Activated naive CD8-positive, alpha-beta T cell treated with anti-CD3 and anti-CD28 coated beads, Interleukin-2, amount 50 U/mL, for 16 hours (primary cell): Measurements from ENCODE around the gene G6PD.

Experiments
- DNase-seq: peaks from one replicate; pipeline ENCODE4 v3.0.0-alpha.2; 2020; ENCODE audit warnings: low read depth, low spot score

G6PD gene

GRCh38 chrX:154487518-154488290 lies 58.9 kb downstream of the G6PD start:
- no peak for DNase-seq

GRCh38 chrX:154486396-154487207 lies 60.0 kb downstream of the G6PD start, which contains the start of gene UBL4A:
TSS of gene UBL4A (minus strand) at chrX:154486615. CDS start at chrX:154486584, 31 bp downstream.
- no peak for DNase-seq

- DNase-seq: no peak
These were observed 60.6 kb downstream of the G6PD start for GRCh38 chrX:154486052-154486395.

- no peak for DNase-seq
These were observed 61.2 kb downstream of the G6PD start for GRCh38 chrX:154485150-154486051.

GRCh38 chrX:154484255-154485149 lies 62.1 kb downstream of the G6PD start:
- DNase-seq: no peak

GRCh38 chrX:154483325-154483724 lies 63.3 kb downstream of the G6PD start:
- no peak for DNase-seq

- DNase-seq: no peak
These were observed 63.9 kb downstream of the G6PD start for GRCh38 chrX:154482786-154483185.

- no peak for DNase-seq
These were observed 64.6 kb downstream of the G6PD start for GRCh38 chrX:154481911-154482601.
